DOHH2 (cell line): Measurements from ENCODE around the gene TBC1D22A.
A peak's percentile ranks its signal among the peaks of the same experiment; 100 is the strongest.

Experiments used
- H3F3A ChIP-seq: fragments of 200-600 bp; sonication (generic), shearing (Covaris generic); 2 replicates; pipeline ENCODE4 v1.6.0; 2016; ENCODE audit warnings: antibody characterized with exemption, mild to moderate bottlenecking; ENCODE audit not compliant: control insufficient read depth, insufficient read depth
- H3K27ac ChIP-seq: fragments of 200-600 bp; sonication (generic); 2 replicates; pipeline ENCODE4 v1.5.1; 2014; ENCODE audit warnings: low read depth, mild to moderate bottlenecking, low read length, moderate library complexity
- H3K27me3 ChIP-seq: fragments of 200-600 bp; sonication (generic); 2 replicates; pipeline ENCODE4 v1.6.1; 2014; ENCODE audit warnings: mild to moderate bottlenecking, low read length, mixed read lengths; ENCODE audit not compliant: control insufficient read depth
- H3K36me3 ChIP-seq: fragments of 200-600 bp; sonication (generic); 2 replicates; pipeline ENCODE4 v1.6.1; 2014; ENCODE audit warnings: mild to moderate bottlenecking, low read length, moderate library complexity, mixed read lengths; ENCODE audit not compliant: control insufficient read depth
- H3K4me1 ChIP-seq: fragments of 200-600 bp; sonication (generic); 2 replicates; pipeline ENCODE4 v1.6.1; 2014; ENCODE audit warnings: mild to moderate bottlenecking, low read length, mixed read lengths; ENCODE audit not compliant: control insufficient read depth
- H3K4me2 ChIP-seq: fragments of 200-600 bp; sonication (generic); 2 replicates; pipeline ENCODE4 v1.6.0; 2014; ENCODE audit warnings: mild to moderate bottlenecking, low read length, moderate library complexity
- H3K4me3 ChIP-seq: fragments of 200-600 bp; sonication (generic); 2 replicates; pipeline ENCODE4 v1.5.1; 2014; ENCODE audit warnings: mild to moderate bottlenecking, low read length, mixed read lengths
- H3K79me2 ChIP-seq: fragments of 200-600 bp; sonication (generic); 2 replicates; pipeline ENCODE4 v1.6.1; 2014; ENCODE audit warnings: mild to moderate bottlenecking, low read length, mixed read lengths; ENCODE audit not compliant: control insufficient read depth
- H3K9me2 ChIP-seq: fragments of 200-600 bp; sonication (generic); replicated peaks from 2 replicates; pipeline ENCODE4 v1.6.1; 2014; ENCODE audit warnings: mild to moderate bottlenecking, low read length, mixed read lengths; ENCODE audit not compliant: control insufficient read depth
- H3K9me3 ChIP-seq: fragments of 200-600 bp; sonication (generic); 2 replicates; pipeline ENCODE4 v1.6.1; 2014; ENCODE audit warnings: antibody characterized with exemption, low read length, mixed read lengths; ENCODE audit not compliant: control insufficient read depth, insufficient read depth
- H4K20me1 ChIP-seq: fragments of 200-600 bp; sonication (generic); 2 replicates; pipeline ENCODE4 v1.6.0; 2014; ENCODE audit warnings: low read depth, mild to moderate bottlenecking, antibody characterized with exemption, low read length, moderate library complexity; ENCODE audit not compliant: control insufficient read depth, insufficient read depth
- CTCF ChIP-seq: fragments of 200-600 bp; sonication (generic); IDR thresholded peaks from one replicate; pipeline ENCODE4 v1.5.1; 2014; ENCODE audit warnings: antibody characterized with exemption, mild to moderate bottlenecking, low read depth, low read length; ENCODE audit not compliant: poor library complexity, severe bottlenecking
- EZH2phosphoT487 ChIP-seq: fragments of 200-600 bp; sonication (generic); IDR thresholded peaks from 2 replicates; pipeline ENCODE4 v1.6.1; 2017; ENCODE audit warnings: borderline replicate concordance, mild to moderate bottlenecking, antibody characterized with exemption, low read length, moderate library complexity, mixed read lengths

The TBC1D22A gene

GRCh38 chr22:46749682-46750529, 12.5 kb upstream of the TBC1D22A start:
- Histone ChIP-seq H4K20me1 (no peaks in the 10 kb centered on the region), H3K9me3 (no peaks in the 10 kb centered on the region), H3K36me3 (no peaks in the 10 kb centered on the region), H3K27me3 (0 out of 2 replicates have a peak, but pooled peaks cover 10% of the 10 kb centered on the region), H3K27ac (no peak overlapping the region), H3F3A (no peaks in the 10 kb centered on the region), H3K9me2 (no peaks in the 10 kb centered on the region), H3K4me2 (peak overlapping the region; percentile 43), H3K4me3 (no peak overlapping the region), H3K4me1 (peaks cover 22% of the 10 kb centered on the region), H3K79me2 (no peaks in the 10 kb centered on the region)
- TF ChIP-seq CTCF, result no peak
- TF ChIP-seq EZH2phosphoT487, result no peak

GRCh38 chr22:46750530-46750800, 12.0 kb upstream of the TBC1D22A start:
- Histone ChIP-seq H3K36me3 (no peaks in the 10 kb centered on the region), H4K20me1 (no peaks in the 10 kb centered on the region), H3K9me2 (no peaks in the 10 kb centered on the region), H3K27ac (no peak overlapping the region), H3K4me3 (no peak overlapping the region), H3K79me2 (no peaks in the 10 kb centered on the region), H3F3A (no peaks in the 10 kb centered on the region), H3K27me3 (0 out of 2 replicates have a peak, but pooled peaks cover 10% of the 10 kb centered on the region), H3K9me3 (peaks cover under 1% of the 10 kb centered on the region; the same call in 1 of the 2 replicates), H3K4me1 (peaks cover 22% of the 10 kb centered on the region), H3K4me2 (no peak overlapping the region)
- TF ChIP-seq CTCF, result no peak
- no peak for TF ChIP-seq EZH2phosphoT487

GRCh38 chr22:46750863-46751443, 11.5 kb upstream of the TBC1D22A start:
- TF ChIP-seq EZH2phosphoT487 (no peak), CTCF (no peak)
- no peak overlapping the region for H3K4me3 ChIP-seq
- H4K20me1 ChIP-seq, result no peaks in the 10 kb centered on the region
- peaks cover 22% of the 10 kb centered on the region for H3K4me1 ChIP-seq
- no peaks in the 10 kb centered on the region for H3K9me2 ChIP-seq
- H3K9me3 ChIP-seq, result peaks cover 5% of the 10 kb centered on the region
- H3F3A ChIP-seq, result no peaks in the 10 kb centered on the region
- peaks cover under 1% of the 10 kb centered on the region; the same call in 1 of the 2 replicates for H3K36me3 ChIP-seq
- no peak overlapping the region for H3K27ac ChIP-seq
- H3K27me3 ChIP-seq, result 0 out of 2 replicates have a peak, but pooled peaks cover 10% of the 10 kb centered on the region
- H3K4me2 ChIP-seq, result no peak overlapping the region
- H3K79me2 ChIP-seq, result no peaks in the 10 kb centered on the region
